Suprapubic skin (tissue), 4 donors: ENCODE measurements around the gene ELAVL1. TPM values are rescaled to one million over a fixed set of nuclear protein-coding genes. Genes with fewer than 3 reads are reported as not detected.

Source experiments
- DNase-seq, 2 donors: peaks; one replicate each; pipeline ENCODE4 v3.0.0-alpha.2; 2019; ENCODE audit warnings: low spot score in 2 of 2
- H3K27ac ChIP-seq: fragments of 200-600 bp; sonication (generic); one replicate; pipeline ENCODE4 v1.5.1; 2019
- H3K27me3 ChIP-seq: fragments of 200-600 bp; sonication (generic); one replicate; pipeline ENCODE4 v1.5.1; 2019
- H3K36me3 ChIP-seq: fragments of 200-600 bp; sonication (generic); one replicate; pipeline ENCODE4 v1.5.1; 2019
- H3K4me1 ChIP-seq: fragments of 200-600 bp; sonication (generic); one replicate; pipeline ENCODE4 v1.5.1; 2019
- H3K4me3 ChIP-seq: fragments of 200-600 bp; sonication (generic); one replicate; pipeline ENCODE4 v1.5.1; 2019; ENCODE audit warnings: mild to moderate bottlenecking
- H3K9me3 ChIP-seq: fragments of 200-600 bp; sonication (generic); one replicate; pipeline ENCODE4 v1.5.1; 2019
- EP300 ChIP-seq: sonication (generic); formaldehyde crosslinking; IDR thresholded peaks from one replicate; pipeline ENCODE4 v1.6.1; 2017; ENCODE audit warnings: antibody characterized with exemption
- POLR2A ChIP-seq, 2 donors: fragments of 450-650 bp; IDR thresholded peaks; one replicate each; pipeline ENCODE4 v1.6.1; 2017; ENCODE audit warnings: antibody characterized with exemption in 2 of 2, mild to moderate bottlenecking in 2 of 2, moderate library complexity in 2 of 2
- POLR2AphosphoS5 ChIP-seq, 3 donors: sonication (generic); formaldehyde crosslinking; IDR thresholded peaks; one replicate each; pipeline ENCODE4 v1.6.1; 2017; ENCODE audit warnings: antibody characterized with exemption in 3 of 3
- WGBS: methylation state at CpG from one replicate; pipeline ENCODE4 v1.1.5; 2018; 5-methylcytosine and 5-hydroxymethylcytosine counted together
- total RNA-seq, 4 donors: library from RNA; depleted of rRNA; stranded (reverse); fragments of >200 nt; gene quantifications; one replicate each; pipeline ENCODE4 v1.1.0, GENCODE V29; 2016
- TF ChIP-seq, protein P1 (sequence below), 2 donors: fragments of 200-600 bp in 1 of 2; fragments of 450-650 bp in 1 of 2; sonication (generic) in 1 of 2; IDR thresholded peaks; one replicate each; pipeline ENCODE4 v1.5.1; 2016 to 2019; ENCODE audit warnings: antibody characterized with exemption in 2 of 2, mild to moderate bottlenecking in 1 of 2, moderate library complexity in 1 of 2

ELAVL1 gene
- total RNA-seq, 4 donors from 2014 or later, result 32.4 to 38.2 (median 37.2) TPM

DNA sequence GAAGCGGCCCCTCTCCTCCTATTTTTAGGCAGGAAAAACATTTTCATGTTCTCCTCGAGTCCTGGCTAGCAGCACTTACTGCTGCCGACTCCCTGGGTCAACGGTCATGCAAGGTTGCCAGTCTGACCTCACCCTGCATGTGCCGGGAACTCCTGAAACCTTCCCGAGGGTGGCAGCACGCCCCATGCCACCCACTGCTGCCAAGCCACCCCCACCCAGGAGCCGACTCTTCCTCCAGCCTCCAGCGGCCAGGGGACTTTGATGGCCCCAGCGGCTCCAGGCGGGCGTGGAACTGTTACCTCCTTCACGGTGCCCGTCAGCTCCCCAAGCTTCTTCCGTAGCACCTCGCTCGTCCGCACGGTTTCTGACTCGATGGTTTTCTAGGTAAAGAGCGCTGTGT, 70.7 kb downstream of the ELAVL1 start:
- Histone ChIP-seq H3K27me3 (no peaks in the 10 kb centered on the region), H3K4me1 (peaks cover 6% of the 10 kb centered on the region), H3K9me3 (no peaks in the 10 kb centered on the region), H3K4me3 (no peak overlapping the region), H3K27ac (no peak overlapping the region), H3K36me3 (peaks cover 95% of the 10 kb centered on the region)
- no peak for DNase-seq
- WGBS, result 91% methylated on average over 17 of the region's 21 CpGs
- TF ChIP-seq EP300, result no peak
- TF ChIP-seq, protein P1, sequence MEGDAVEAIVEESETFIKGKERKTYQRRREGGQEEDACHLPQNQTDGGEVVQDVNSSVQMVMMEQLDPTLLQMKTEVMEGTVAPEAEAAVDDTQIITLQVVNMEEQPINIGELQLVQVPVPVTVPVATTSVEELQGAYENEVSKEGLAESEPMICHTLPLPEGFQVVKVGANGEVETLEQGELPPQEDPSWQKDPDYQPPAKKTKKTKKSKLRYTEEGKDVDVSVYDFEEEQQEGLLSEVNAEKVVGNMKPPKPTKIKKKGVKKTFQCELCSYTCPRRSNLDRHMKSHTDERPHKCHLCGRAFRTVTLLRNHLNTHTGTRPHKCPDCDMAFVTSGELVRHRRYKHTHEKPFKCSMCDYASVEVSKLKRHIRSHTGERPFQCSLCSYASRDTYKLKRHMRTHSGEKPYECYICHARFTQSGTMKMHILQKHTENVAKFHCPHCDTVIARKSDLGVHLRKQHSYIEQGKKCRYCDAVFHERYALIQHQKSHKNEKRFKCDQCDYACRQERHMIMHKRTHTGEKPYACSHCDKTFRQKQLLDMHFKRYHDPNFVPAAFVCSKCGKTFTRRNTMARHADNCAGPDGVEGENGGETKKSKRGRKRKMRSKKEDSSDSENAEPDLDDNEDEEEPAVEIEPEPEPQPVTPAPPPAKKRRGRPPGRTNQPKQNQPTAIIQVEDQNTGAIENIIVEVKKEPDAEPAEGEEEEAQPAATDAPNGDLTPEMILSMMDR (IDR thresholded peaks at IDR 0.05), result no peak
- TF ChIP-seq POLR2AphosphoS5 (IDR thresholded peaks at IDR 0.05), result no peak
- TF ChIP-seq POLR2A (IDR thresholded peaks at IDR 0.05), result no peak

DNA sequence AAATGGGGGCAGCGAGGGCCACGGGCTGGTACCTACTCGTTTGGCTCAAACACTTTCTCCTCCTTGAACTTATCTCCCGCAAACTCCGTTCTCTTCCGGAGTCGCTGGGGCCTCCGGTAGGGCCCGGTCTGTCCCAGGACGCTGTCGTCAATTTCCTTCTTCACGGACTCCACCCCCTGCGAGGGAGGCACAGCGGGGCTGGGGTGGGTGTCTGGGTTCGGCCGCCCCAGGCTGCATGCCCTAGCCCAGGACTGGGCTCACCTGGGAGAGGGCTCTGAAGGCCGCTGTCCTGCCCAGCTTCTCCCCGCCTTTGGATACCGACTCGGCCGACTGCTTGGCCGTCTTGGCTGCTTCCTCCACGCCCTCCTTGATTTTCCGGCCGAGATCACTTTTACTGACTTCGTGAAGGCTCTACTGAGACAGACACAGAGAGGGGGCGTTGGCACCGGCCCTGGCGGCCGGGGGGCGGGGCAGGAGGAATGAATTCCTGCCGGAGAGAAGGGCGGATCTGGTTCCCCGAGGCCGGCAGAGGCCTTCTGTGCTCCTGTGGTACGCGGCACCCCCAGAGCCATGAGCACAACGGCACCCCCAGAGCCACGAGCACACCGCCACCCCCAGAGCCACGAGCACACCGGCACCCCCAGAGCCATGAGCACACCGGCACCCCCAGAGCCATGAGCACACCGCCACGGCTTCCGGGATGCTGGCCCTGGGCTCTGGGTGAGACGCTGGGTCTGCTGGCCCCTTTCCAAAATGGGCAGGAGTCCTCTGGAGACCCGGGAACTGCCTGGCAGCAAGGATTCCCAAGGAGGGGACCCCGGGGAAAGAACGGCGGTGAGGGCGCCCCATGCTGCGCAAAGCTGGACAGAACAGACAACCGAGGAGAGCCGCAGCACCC, 71.4 kb downstream of the ELAVL1 start:
- Histone ChIP-seq H3K36me3 (peaks cover 88% of the 10 kb centered on the region), H3K9me3 (no peaks in the 10 kb centered on the region), H3K4me1 (peaks cover 12% of the 10 kb centered on the region), H3K27me3 (no peaks in the 10 kb centered on the region), H3K27ac (no peak overlapping the region), H3K4me3 (no peak overlapping the region)
- no peak for TF ChIP-seq POLR2AphosphoS5 (IDR thresholded peaks at IDR 0.05)
- TF ChIP-seq, protein P1 (IDR thresholded peaks at IDR 0.05), result no peak
- no peak for TF ChIP-seq POLR2A (IDR thresholded peaks at IDR 0.05)
- no peak for TF ChIP-seq EP300
- no peak for DNase-seq
- WGBS, result 91% methylated on average over 39 of the region's 55 CpGs

DNA sequence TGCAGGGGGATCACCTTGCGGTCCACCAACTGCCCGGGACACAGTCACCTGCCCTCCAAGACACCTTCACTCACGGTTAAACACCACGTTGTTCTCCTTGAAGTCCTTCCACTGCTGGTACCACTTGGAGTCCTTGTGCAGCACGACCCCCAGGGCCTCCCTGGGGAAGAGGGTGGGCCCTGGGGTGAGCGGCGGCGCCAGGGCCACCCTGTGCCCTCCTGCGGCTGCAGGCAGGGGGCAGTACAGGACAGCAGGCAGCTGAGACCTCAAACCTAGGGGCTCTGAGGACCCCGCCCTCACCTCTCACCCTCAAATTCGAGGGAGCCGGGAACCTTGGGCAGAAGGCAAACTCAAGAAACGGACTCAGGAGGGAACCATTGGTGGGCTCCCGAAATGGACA, 72.0 kb downstream of the ELAVL1 start:
- 93% methylated on average over 6 of the region's 14 CpGs for WGBS
- Histone ChIP-seq H3K27ac (no peak overlapping the region), H3K27me3 (no peaks in the 10 kb centered on the region), H3K36me3 (peaks cover 81% of the 10 kb centered on the region), H3K9me3 (no peaks in the 10 kb centered on the region), H3K4me3 (no peak overlapping the region), H3K4me1 (peaks cover 16% of the 10 kb centered on the region)
- DNase-seq, result no peak
- TF ChIP-seq EP300 (no peak), POLR2AphosphoS5 (IDR thresholded peaks at IDR 0.05) (no peak), POLR2A (IDR thresholded peaks at IDR 0.05) (no peak)
- TF ChIP-seq, protein P1 (IDR thresholded peaks at IDR 0.05), result no peak

DNA sequence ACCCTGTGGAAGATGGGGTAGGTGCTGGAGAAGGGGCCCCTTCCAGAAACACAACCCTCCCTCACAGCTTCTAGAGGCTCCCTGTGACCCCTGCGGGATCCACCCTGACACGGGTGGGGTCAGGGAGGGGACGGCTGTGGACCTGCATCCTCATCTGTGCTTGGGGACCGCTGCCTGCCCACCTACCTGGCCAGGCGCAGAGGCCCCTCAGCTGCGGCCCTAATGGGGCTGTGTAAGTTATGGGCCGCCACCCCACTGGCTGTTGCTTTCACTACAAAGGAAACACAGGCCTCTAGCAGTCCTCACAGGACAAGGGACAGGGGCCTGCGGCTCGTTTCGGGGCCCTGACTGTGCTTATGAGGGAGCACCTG, 72.5 kb downstream of the ELAVL1 start:
- no peak for DNase-seq
- Histone ChIP-seq H3K36me3 (peaks cover 77% of the 10 kb centered on the region), H3K27ac (no peak overlapping the region), H3K4me3 (no peak overlapping the region), H3K9me3 (no peaks in the 10 kb centered on the region), H3K4me1 (peaks cover 21% of the 10 kb centered on the region), H3K27me3 (no peaks in the 10 kb centered on the region)
- TF ChIP-seq POLR2A (IDR thresholded peaks at IDR 0.05) (no peak), EP300 (no peak), POLR2AphosphoS5 (IDR thresholded peaks at IDR 0.05) (no peak)
- TF ChIP-seq, protein P1 (IDR thresholded peaks at IDR 0.05), result no peak
- WGBS, result 94% methylated on average over 9 of the region's 10 CpGs

DNA sequence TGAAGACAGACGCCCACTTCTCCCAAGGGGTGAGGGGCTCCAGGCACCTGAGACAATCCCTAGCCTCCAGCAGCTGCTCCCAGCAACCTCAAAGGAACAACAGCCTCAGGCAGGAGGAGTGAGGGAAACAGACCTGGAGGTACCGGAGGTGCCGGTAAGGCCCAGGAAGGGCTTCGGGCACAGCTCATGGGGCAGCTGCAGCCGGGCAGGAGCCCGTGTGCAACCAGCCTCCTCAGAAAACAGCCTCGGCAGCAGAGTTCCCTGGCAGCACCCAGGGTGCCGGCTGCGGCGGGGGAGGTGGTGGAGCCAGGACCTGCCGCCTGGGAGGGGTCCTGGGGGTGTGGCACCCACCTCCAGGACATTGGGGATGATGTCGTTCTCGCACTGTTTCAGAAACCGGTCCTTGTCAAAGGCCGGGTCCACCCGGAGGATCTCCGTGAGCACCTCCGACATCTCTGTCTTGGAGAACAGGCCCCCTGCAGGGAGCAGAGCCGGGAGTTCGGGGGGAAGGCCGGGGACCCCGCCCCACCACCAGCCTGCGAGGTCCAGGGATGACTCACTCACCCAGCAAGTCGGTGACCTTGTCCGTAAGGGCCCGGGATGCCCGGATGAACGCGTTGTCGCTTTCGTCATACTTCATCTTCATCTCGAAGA, 73.0 kb downstream of the ELAVL1 start:
- peaks cover 26% of the 10 kb centered on the region for H3K4me1 ChIP-seq
- no peak overlapping the region for H3K27ac ChIP-seq
- H3K36me3 ChIP-seq, result peaks cover 72% of the 10 kb centered on the region
- H3K27me3 ChIP-seq, result no peaks in the 10 kb centered on the region
- TF ChIP-seq POLR2A (IDR thresholded peaks at IDR 0.05), result no peak
- TF ChIP-seq POLR2AphosphoS5 (IDR thresholded peaks at IDR 0.05), result no peak
- no peak for TF ChIP-seq EP300
- TF ChIP-seq, protein P1 (IDR thresholded peaks at IDR 0.05), result no peak
- 87% methylated on average over 17 of the region's 32 CpGs for WGBS
- DNase-seq, result no peak
- H3K4me3 ChIP-seq, result no peak overlapping the region
- H3K9me3 ChIP-seq, result no peaks in the 10 kb centered on the region
